Type B pancreatic cell (in vitro differentiated cells): Measurements from ENCODE around the gene KLHL25. TPM values are rescaled to one million over a fixed set of nuclear protein-coding genes. Genes with fewer than 3 reads are reported as not detected.

Source experiments
- DNase-seq: peaks from one replicate; pipeline ENCODE4 v3.0.0; 2021; ENCODE audit warnings: mixed read lengths; ENCODE audit not compliant: unreplicated experiment; ENCODE audit errors: extremely low spot score
- H3K27ac Mint-ChIP-seq: 2 replicates; pipeline ENCODE4 v1.8.0; 2021; ENCODE audit warnings: mild to moderate bottlenecking, mixed read lengths
- H3K27me3 Mint-ChIP-seq: 2 replicates; pipeline ENCODE4 v1.8.0; 2021; ENCODE audit warnings: mixed read lengths
- H3K36me3 Mint-ChIP-seq: 2 replicates; pipeline ENCODE4 v1.8.0; 2021; ENCODE audit warnings: mixed read lengths
- H3K4me1 Mint-ChIP-seq: one replicate; pipeline ENCODE4 v1.8.0; 2021; ENCODE audit warnings: mixed read lengths; ENCODE audit not compliant: unreplicated experiment
- H3K4me3 Mint-ChIP-seq: 2 replicates; pipeline ENCODE4 v1.8.0; 2021; ENCODE audit warnings: mild to moderate bottlenecking, mixed read lengths
- H3K9me3 Mint-ChIP-seq: 2 replicates; pipeline ENCODE4 v1.8.0; 2021; ENCODE audit warnings: mixed read lengths
- long read RNA-seq: library from polyadenylated mRNA; unstranded; transcript quantifications from one replicate; pipeline ENCODE4 v2.0.0, GENCODE V29; 2020
- total RNA-seq: library from RNA; stranded (reverse); gene quantifications from 2 replicates; pipeline ENCODE4 v1.2.1, GENCODE V29; 2021; ENCODE audit warnings: low replicate concordance
- TF ChIP-seq, protein P1 (sequence below): fragments of 200-600 bp; sonication (generic); conservative IDR thresholded peaks from 2 replicates; pipeline ENCODE4 v1.5.0; 2021; ENCODE audit warnings: antibody characterized with exemption, mild to moderate bottlenecking

The KLHL25 gene, protein sequence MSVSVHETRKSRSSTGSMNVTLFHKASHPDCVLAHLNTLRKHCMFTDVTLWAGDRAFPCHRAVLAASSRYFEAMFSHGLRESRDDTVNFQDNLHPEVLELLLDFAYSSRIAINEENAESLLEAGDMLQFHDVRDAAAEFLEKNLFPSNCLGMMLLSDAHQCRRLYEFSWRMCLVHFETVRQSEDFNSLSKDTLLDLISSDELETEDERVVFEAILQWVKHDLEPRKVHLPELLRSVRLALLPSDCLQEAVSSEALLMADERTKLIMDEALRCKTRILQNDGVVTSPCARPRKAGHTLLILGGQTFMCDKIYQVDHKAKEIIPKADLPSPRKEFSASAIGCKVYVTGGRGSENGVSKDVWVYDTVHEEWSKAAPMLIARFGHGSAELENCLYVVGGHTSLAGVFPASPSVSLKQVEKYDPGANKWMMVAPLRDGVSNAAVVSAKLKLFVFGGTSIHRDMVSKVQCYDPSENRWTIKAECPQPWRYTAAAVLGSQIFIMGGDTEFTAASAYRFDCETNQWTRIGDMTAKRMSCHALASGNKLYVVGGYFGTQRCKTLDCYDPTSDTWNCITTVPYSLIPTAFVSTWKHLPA
- 6.9 and 12.3 TPM in 2 replicates for total RNA-seq
- long read RNA-seq, partial matches to known transcripts: 0 of 1 reads
- long read RNA-seq, other reads (novel, unspliced or antisense): 0 of 1 reads

DNA sequence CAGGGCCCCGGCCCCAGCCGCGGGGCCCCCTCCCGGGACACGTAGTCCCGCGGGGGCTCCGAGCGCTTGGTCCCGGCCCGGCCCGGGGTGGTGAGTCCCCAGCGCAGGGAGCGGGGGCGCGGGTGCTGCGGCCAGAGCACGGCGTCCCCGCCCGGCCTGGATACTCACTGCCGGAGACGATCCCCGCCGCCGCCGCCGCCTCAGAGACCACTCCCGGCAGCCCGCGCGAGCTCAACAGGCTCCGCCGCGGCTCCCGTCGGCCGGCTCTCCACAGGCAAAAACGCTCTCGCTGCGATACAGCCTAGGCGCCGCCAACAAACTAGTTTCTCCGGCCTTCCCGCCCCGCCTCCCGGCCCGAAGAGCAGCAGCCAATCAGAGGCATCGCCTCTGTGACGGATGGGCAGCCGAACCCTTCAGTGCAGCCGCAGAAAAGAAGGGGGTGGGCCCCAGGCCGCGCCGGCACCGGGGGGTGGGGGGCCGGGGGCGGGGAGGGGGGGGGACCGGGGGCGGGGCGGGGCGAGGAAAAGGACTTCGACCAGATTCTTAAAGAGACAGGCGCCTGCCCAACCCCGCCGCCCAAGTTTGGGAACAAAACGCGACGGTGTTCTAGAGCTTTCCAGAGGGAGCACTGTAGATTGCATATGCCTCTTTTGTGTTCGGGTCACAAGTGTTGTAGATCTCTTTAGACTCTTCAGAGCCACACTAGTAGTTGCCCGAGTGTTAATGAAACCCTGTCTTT, at the start of gene KLHL25:
KLHL25 (minus strand) TSS at position 328 of the 739 bp plus-strand sequence. CDS start 25,115 bp downstream, outside the sequence.
- Mint-ChIP-seq H3K27ac (peak within 1 kb of the TSS; percentile 79), H3K36me3 (no peaks in the 10 kb centered on the region), H3K27me3 (no peaks in the 10 kb centered on the region), H3K4me3 (peak within 1 kb of the TSS; percentile 95), H3K4me1 (peaks cover 21% of the 10 kb centered on the region), H3K9me3 (no peaks in the 10 kb centered on the region)
- TF ChIP-seq, protein P1, sequence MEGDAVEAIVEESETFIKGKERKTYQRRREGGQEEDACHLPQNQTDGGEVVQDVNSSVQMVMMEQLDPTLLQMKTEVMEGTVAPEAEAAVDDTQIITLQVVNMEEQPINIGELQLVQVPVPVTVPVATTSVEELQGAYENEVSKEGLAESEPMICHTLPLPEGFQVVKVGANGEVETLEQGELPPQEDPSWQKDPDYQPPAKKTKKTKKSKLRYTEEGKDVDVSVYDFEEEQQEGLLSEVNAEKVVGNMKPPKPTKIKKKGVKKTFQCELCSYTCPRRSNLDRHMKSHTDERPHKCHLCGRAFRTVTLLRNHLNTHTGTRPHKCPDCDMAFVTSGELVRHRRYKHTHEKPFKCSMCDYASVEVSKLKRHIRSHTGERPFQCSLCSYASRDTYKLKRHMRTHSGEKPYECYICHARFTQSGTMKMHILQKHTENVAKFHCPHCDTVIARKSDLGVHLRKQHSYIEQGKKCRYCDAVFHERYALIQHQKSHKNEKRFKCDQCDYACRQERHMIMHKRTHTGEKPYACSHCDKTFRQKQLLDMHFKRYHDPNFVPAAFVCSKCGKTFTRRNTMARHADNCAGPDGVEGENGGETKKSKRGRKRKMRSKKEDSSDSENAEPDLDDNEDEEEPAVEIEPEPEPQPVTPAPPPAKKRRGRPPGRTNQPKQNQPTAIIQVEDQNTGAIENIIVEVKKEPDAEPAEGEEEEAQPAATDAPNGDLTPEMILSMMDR: no peak
- peak; percentile 92 for DNase-seq

DNA sequence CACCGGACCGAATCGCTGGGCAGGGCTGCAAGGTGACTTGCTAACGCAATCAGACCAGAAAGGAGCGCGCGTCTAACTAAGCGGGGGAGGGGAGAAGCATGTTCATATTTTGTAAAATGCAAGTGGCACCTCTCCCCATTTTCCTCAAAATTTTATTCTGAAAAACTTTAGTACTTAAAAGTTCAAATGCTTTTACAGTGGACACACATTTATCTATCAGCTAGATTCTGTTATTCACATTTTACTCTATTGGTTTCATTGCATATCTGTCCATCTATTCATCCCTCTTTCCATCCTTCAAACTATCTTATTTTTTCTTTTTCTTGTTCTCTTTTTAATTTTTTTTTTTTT, 46.1 kb upstream of the KLHL25 start:
- no peak overlapping the region for H3K27ac Mint-ChIP-seq
- no peaks in the 10 kb centered on the region for H3K4me1 Mint-ChIP-seq
- no peaks in the 10 kb centered on the region for H3K36me3 Mint-ChIP-seq
- DNase-seq: no peak
- peaks cover 18% of the 10 kb centered on the region for H3K27me3 Mint-ChIP-seq
- no peak overlapping the region for H3K4me3 Mint-ChIP-seq
- TF ChIP-seq, protein P1: peak; percentile 31
- H3K9me3 Mint-ChIP-seq: no peaks in the 10 kb centered on the region

DNA sequence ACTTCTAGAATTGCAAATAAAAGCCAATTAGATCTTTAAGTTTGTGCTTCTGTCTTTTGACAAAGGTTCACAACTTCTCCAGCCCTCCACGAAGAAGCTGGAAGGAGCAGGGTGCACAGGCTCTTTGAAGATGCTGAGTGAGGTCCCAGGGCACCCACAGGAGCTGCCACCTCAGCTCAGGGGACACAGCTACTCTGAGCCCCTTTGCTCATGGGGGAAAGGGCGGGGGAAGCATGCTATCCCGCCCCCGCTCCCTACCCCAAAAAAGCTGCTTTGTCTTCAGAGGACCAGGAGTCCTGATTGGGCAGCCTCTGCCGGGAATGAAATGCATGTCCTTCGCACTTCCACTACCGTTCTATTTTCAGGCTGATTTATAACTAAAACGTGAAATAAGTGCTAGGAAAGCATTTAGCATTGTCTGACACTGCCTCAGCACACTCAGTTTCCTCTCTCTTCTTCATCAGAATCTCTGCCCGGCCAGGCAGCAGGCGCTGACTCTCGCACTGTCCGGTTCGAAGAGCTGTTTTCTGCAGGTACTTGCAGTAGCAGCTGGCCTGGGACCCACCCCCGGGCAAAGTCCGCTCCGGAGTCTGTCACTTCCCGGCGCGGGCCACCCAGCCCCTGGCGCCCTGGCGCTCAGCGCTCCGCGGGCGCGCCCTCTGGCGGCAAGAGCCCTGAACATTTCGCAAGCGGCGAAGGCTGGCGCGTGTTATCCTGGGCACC, 45.5 kb upstream of the KLHL25 start:
- H3K36me3 Mint-ChIP-seq: no peaks in the 10 kb centered on the region
- H3K4me3 Mint-ChIP-seq: peak overlapping the region; percentile 81
- H3K27ac Mint-ChIP-seq: peak overlapping the region; percentile 8
- TF ChIP-seq, protein P1: peak; percentile 96
- peak; percentile 90 for DNase-seq
- H3K9me3 Mint-ChIP-seq: no peaks in the 10 kb centered on the region
- H3K27me3 Mint-ChIP-seq: peaks cover 12% of the 10 kb centered on the region
- no peaks in the 10 kb centered on the region for H3K4me1 Mint-ChIP-seq

DNA sequence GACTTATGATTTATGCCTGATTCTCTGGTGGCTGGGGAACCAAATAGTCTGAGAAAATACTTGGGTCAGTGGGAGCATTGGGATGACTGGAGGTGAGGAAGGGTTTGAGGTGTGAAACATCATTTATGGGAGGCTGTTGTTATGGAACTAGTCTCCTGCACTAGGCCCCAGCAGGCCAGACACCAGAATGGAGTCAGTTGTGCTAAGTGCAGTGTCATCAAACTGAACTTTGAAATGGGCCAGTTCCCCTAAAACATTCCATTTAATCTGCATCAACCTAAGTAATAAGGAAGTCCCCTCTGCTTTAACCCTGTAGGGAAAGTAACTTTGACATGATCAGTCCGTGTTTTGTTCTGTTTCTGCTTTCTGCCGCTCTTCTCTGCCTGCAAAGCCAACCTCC, 44.9 kb upstream of the KLHL25 start:
- Mint-ChIP-seq H3K36me3 (no peaks in the 10 kb centered on the region), H3K27me3 (peaks cover 7% of the 10 kb centered on the region), H3K4me3 (no peak overlapping the region), H3K4me1 (no peaks in the 10 kb centered on the region), H3K27ac (peak overlapping the region; percentile 8), H3K9me3 (no peaks in the 10 kb centered on the region)
- TF ChIP-seq, protein P1: no peak
- no peak for DNase-seq

DNA sequence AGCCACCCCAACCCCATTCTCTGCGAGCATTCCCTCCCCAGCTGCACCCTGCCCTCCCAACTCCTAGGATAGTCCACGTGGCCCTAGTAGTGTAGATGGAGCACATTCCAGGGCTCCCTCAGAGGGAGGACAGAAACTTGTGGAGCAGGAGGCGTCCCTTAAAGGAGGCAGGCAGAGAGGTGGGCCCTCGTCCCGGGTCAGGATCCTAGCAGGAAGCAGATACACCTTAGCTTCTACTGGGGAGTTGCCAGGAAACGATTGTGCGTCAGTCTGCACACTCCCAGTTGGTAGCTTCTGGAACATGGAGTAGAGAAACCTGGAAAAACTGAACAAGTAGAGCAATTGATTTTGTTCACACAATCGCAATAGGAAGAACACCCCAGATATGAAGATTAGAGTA, 43.9 kb upstream of the KLHL25 start:
- TF ChIP-seq, protein P1: no peak
- Mint-ChIP-seq H3K4me1 (no peaks in the 10 kb centered on the region), H3K27ac (no peak overlapping the region), H3K27me3 (peaks cover 3% of the 10 kb centered on the region), H3K36me3 (no peaks in the 10 kb centered on the region), H3K4me3 (no peak overlapping the region), H3K9me3 (no peaks in the 10 kb centered on the region)
- no peak for DNase-seq
